GM21360 (cell line): ENCODE results near the gene GOLM1.
"Not testable (repeated sequence)": the region's sequence is repeated elsewhere in the genome, so short reads cannot be mapped to it uniquely, and the experiment has no call there.

ENCODE experiments used
- ATAC-seq: cut with Tn5 transposase; IDR thresholded peaks from one replicate; pipeline ENCODE4 v1.9.1; 2021; ENCODE audit warnings: mild to moderate bottlenecking, moderate library complexity; ENCODE audit not compliant: unreplicated experiment

GOLM1 gene, protein sequence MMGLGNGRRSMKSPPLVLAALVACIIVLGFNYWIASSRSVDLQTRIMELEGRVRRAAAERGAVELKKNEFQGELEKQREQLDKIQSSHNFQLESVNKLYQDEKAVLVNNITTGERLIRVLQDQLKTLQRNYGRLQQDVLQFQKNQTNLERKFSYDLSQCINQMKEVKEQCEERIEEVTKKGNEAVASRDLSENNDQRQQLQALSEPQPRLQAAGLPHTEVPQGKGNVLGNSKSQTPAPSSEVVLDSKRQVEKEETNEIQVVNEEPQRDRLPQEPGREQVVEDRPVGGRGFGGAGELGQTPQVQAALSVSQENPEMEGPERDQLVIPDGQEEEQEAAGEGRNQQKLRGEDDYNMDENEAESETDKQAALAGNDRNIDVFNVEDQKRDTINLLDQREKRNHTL

DNA sequence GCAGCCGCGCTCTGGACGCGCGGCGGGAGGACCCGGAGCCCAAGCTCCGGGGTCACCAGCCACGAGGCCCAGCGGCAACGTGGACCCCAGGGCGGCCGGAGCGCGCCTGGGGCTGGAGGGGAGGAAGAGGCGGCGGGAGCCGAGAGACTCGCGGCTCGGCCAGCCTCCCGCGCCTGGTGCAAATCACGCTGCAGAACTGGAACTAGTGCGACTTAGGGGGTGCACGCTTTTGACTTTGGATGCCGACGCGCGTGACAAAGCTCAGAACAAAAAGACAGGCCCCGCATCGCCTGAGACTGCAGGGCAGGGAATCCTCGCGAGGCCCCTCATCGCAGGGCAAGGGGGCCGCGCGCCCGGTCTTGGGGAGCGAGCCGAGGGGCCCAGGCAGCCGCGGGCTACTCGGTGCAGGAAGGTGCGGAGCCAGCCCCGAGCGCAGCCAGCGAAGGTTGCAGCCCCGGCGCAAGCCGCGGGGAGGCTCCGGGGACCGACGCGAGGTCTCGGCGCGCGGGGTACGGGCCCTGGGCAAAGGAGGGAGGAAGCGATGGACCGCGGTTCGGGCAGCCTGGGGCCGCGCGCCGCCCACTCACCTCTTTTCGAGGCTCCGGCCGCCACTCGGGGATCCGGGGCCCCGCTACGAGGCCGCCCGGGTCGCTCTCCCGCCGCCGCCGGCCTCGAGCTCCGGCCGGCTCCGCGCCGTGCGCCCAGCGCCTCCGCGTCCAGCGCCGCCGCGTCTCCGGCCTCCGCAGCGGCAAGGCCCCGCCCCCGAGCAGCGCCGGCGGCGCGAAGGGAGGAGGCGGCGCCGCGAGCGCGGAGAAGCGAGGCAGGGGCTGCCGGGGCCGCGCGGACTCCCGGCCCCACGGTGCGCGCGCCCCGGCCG lies at the start of gene GOLM1:
GOLM1 (minus strand) TSS at position 735 of the 877 bp plus-strand sequence. CDS start 20,238 bp downstream, outside the sequence.
- peak; percentile 65 for ATAC-seq

DNA sequence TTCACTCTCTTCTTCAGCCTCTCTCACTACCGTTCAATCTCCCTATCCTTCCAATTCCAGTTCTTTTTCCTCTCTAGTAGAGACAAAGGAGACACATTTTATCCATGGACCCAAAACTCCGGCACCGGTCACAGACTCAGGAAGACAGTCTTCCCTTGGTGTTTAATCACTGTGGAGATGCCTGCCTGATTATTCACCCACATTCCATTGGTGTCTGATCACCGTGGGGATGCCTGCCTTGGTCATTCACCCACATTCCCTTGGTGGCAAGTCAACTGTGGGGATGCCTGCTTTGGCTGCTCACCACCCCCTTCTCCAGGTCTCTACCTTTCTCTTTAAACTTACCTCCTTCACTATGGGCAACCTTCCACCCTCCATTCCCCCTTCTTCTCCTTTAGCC lies 47.3 kb upstream of the GOLM1 start:
- not testable (repeated sequence) for ATAC-seq

DNA sequence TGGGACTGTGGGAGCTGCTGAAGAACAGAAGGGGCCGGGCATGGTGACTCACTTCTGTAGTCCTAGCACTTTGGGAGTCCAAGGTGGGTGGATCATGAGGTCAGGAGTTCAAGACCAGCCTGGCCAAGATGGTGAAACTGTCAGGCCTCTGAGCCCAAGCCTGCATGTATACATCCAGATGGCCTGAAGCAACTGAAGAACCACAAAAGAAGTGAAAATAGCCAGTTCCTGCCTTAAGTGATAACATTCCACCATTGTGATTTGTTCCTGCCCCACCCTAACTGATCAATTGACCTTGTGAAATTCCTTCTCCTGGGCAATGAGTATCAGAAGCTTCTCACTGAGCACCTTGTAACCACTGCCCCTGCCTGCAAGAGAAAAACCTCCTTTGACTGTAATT lies 46.6 kb upstream of the GOLM1 start:
- not testable (repeated sequence) for ATAC-seq

DNA sequence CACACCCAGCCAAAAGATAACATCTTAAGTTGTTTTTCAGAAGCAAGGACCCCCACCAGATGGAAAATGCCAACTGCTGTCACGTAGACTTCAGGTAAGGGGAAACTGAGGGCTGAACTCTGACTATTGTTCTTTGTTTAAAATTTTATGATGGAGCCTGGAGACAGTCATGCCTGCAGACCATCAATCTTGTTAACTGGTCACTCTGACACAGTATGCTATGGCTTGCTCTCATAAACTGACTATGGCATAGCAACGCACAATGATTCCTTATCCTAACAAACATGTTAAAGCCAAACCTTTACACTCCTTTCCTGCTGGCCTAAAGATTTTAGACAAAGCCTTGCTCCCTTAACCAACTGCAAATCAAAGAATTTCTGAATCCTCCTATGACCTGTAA lies 43.6 kb upstream of the GOLM1 start:
- no peak for ATAC-seq

DNA sequence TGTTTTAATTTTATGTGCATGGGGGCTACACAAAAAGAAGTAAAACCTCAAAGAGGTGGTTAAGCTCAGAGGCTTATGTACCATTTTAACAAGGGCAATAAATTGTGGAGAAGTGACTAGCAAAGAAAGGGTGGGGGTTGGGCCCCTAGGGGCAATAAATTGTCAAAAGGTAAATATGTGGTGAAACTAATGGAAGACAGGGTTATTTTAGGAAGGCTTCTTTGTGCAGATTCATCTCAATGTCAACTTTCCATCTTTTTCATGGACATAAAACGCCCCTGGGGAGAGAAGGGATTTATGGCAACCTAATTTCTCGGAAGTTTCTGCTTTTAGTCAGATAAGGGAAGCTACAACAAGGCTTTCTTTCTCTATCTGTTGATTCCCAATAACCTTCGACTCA lies 42.5 kb upstream of the GOLM1 start:
- no peak for ATAC-seq

DNA sequence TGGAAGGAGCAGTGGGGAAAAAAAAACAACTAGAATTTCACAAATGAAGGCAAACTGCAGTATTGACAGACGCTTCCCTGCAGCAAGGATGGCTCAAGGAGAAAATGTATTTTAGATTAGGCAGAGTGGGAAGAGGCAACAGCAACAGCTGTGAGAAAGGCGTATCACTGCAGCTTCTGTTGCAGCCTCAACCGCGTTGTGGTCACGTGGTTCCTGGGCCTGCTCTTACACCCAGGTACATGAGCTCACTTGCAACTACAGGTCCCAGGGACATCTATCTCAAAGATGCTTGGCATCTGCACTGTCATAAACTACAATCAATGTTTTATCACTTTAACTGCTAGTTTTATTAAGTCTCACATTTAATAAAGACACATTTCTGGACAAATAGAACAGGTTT lies 36.0 kb upstream of the GOLM1 start:
- ATAC-seq = no peak

DNA sequence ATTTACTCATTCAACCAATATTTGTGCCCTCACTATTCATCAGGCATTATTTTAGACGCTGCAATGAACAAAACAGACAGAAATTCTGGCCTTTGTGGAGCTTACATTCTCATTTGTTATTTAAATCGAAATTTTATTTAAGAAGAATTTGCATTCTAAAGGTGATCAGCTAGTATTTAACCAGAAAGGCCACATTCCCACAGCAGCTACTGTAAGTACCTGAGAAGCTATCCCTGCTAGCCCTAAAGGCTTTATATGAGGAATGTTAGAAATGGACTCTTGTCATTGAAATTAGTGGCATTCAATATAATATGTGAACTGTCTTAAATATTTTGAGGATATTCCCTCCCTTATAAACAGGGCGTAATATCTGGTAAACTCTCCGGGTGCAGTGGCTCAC lies 35.0 kb upstream of the GOLM1 start:
- ATAC-seq = no peak

DNA sequence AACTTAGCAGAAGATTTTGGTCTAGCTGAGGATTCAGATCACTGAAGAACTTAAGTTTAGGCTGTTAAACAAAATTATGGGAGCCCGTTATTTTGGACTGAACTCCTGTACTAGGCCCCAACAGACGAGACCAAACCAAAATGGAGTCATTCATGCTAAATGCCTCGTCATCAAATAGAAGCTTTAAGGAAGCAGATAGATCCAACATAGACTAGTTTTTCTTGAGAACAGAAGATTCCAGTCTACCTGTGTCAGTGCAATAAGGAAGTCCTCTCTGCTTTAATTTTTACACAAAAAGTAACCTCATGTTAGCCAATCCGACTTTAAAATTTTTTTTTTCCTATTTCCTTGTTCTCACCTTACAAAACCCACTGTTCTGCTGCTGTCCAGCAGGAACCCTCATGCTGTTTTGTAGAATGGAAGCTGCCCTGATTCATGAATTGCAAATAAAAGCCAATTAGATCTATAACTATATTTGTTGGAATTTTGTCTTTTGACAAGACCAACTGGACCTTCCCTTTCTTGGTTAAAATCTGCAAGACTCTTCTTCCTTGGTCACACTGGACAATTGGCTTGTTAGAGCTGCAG lies 29.0 kb upstream of the GOLM1 start:
- no peak for ATAC-seq

DNA sequence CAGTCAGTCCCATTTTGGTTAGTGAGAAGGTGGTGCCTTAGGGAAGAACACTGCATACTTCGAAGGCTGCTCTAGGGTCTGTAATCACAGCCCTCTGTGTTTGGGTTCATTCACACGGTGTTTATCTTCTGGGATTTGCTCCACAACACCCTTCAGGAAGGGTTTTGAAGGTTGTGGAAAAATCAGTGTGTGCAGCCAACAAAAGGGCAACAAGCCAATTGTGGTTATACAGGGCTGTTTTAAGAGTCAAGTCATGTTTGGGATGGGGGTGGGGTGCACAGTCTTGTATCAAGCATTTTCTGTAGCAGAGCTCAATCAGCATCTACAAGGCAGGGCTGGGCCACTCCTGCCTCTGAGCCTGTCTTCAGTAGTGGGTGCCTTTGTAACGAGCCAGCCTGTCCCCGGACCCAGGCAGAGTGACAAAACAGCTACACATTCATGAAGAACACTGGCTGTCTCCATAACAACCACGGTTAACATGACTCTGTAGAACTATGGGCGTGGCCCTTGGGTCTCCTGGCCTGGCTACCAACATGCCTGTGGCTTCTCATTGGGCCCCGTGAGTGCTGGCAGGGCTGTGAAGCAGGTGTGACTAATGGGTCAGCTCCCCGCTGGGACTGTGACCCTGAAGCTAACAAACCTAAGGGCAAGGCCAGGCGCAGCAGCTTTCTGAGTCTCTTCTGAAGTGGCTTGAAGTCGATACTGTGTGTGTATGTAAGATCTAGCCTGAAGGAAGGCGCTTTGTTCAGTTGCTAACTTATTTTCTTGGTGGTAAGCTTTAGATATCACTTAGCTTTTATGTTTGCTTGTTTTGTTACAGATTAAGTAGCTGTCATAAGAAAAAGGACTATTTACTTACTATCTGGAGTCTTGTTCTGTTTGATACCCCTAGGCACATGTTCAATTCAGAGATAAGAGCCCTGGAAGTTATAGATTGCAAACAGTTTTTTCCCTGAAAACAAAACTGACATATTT lies 27.9 kb upstream of the GOLM1 start:
- no peak for ATAC-seq

DNA sequence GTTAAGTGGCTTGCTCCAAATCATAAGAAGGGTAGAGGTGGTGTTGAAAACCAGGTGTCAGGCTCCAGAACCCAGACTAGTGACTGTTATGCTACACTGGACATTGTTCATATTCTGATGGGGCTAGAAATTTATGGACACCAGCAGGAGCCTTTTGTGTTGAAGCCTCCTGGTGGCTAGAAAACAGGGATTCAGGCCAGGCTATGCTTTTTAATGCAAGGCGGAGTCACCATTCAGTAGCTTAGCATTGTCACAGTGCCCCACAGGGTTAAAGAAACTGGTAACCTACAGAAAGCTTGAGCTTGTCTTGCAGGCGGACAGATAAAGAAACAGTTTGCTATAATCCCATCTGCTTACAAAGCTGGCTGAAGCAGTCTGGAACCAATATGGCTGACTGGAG lies 23.0 kb upstream of the GOLM1 start:
- no peak for ATAC-seq

DNA sequence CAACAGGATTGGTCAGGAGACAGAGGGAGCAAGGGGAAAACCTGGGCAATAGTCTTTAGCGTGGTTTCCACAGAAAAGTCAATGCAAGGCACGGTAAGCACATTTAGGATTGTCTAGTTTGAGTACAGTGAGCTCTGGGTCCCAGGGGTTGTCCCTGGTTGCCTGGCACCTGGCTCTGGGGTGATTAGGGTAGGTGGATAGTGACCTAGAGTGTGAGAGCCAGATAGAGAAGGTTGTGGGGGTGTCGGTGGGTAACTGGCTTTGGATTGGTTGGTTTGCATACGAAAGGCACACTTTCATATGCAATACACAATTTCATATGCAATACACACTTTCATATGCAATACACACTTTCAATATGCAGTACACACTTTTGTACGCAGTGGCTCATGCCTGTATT lies 20.1 kb upstream of the GOLM1 start:
- no peak for ATAC-seq

DNA sequence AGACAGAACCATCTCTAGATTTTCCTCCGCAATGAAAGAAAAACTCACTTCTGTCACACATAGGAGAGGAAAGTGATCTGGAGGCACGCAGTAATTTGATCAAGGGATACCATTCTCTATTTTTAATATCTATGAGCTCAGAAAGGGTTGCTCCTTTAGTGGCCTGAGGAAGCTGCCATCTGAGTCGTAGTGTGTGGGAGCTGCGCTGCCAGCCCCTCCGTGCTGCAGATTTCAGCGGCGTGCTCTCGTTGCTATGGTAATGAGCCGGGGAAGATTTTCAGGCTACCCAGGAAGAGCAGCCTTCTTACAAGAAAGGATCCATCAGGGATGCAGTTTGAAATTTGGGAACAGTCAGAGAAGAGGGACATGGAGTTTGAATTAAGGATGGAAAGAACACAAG lies 17.1 kb upstream of the GOLM1 start:
- ATAC-seq = no peak

DNA sequence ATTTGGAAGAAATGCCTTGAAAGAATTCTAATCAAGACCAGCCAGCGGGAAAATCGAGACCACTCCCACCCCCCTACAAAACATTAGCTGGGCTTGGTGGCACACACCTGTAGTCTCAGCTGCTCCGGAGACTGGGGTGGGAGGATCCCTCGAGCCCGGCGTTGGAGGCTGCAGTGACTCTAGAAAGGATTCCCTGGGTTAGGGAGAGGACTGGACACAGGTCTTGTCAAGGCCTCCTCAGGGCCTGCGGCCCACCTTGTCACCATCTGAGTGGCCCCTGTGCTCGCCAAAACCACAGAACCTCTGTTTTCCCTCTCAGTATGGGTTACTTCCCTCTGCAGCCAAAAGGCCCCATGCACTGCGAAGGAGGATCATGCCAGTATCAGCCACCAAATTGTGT lies 16.5 kb upstream of the GOLM1 start:
- ATAC-seq = no peak

DNA sequence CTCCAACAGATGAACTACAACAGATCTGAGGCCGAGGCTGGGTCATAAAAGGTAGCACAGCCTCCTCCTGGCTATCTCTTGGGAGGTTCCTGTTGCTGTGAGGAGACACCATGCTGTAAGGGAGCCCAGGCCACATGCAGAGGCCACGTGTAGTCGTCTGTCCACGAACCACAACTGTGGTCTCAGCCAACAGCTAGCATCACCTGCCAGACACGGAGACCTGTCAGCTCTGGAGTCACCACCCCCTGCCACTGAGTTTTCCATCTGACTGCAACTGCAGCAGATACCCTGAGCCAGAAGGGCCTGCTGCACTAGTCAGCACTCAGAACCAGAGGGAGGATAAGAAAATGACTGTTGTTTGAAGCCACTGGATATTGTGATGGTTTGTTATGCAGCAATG lies 12.7 kb upstream of the GOLM1 start:
- ATAC-seq = no peak

DNA sequence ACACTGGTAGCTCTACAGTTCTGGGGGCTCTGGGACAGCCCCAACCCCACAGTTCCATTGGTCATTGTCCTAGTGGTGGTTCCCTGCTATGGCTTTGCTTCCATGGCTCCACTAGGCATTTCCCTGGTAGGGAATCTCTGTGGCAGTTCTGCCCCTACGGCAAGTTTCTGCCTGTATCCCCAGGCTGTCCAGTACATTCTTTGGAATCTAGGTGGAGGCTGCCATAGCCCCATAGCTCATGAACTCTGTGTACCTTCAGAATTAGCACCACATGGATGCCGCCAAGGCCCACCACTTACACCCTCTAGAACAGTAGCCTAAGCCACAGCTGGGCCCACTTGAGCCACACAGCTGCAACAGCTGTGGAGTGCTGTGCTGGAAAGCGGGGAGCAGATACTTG lies 3.3 kb upstream of the GOLM1 start:
- ATAC-seq = no peak

DNA sequence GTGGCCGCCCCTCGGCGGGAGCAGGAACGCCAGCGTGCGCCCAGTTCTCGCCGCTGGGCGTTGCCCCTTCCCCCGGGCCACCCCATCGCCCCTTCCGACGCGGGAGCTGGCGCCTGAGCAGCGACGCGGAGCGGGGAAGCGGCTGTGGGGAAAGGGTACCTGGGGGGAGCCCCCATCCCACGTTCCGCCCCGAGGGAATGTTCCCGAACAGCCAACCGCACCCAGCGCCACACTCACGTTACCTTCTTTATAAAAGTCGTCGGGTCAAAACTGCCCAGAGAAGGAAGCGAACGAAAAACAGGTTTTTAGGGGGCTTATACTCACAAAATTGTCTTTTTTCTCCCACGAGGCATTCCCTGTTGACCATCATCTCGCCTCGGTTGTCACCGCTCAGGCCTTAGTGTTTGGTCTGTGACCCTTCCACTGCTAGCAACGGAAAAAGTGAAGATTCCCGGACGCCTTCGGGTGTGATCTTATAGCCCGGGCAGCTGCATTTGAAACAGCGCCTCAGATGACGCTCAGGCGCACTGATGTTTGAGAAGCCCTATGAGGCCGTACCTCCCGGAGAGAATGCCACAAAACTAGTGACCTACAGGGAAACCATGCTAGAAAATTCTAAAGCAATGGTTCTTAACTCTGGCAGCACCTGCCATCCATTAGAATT lies 475 bp upstream of the GOLM1 start:
- no peak for ATAC-seq

DNA sequence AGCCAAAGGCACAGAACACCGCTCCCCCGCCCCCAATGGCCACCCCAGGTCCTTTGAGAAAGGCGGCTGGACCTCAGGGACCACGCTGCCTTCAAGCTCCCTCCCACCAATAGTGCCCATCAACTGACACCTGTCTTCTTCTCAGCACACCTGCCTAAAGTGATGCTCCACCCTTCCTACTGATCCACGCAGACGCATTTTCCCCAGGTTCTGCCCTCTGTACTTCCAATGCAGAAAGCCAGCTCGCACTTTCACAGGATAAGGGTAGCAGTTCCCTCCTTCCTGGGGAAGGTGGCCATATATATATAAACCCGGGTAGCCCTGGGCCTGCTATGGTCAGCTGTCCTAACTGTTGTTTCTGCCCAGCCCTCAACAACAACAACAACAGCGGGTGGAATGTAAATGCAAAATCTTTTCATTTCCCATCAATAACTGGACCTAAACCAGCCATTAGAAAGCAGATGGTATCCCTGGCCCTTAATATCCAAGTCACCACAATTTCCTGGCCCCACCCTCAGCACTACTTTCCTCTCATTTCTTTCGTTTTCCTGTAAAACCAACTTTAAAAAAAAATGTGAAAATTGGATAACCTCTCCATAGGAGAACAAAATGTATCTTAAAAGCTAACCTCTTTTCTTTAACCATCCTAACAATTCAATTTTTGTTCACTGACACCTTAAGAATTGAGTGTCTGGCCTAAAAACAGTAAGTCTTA lies 1.7 kb downstream of the GOLM1 start:
- ATAC-seq = no peak

DNA sequence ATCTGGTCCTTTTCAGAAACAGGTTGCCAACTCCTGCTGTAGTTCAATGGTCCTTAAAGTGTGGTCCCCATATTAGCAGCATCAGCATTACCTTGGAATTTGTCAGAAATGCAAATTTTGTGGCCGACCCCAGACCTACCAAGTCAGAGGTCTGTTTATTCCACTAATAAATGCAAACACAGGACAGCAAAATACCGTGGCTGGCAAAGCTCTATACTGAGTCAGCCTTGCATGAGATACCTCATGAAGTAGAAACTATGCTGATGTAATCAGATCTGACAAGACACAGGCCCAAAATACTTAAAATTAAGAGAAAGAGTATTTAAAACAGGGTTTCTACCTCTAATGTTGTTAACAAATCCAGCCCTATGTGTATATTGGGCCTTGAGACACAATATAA lies 3.0 kb downstream of the GOLM1 start:
- no peak for ATAC-seq

DNA sequence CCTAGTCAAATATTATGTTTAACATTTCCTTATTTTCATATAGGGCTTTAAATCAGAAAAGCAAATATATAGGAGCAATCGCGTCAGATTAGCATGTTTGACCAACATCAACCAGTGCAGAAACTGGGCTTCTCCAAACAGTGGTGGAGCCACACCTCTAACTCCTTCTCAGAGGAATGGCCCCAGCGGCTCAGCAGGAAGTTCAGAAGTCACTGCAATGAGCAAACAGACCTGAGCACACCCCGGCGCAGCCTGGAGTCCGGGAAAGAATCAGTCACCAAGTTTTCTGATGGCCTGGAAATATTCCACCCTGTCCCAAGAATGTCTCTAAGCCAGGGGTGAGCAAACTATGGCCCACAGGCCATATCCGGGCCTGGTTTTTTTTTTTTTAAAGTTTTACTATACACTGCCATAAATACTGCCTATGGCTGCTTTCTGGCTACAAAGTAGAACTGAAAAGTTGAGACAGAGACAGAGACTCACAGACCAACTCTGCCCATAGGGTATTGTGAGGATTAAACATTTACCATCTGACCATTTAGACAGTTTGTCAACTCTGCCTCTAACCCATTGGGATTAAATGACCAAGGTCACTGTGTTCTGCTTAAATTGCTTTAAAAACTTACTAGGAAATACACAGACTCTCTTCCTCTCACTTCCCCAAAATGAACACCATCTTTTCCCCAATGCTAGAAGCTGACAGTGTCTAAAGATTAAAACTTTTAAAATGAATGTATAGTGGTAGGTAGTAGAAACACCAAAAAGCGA lies 5.4 kb downstream of the GOLM1 start:
- no peak for ATAC-seq
